NOMO-1 treated with DMSO at 0.1 percent for 48 hours (cell line): ENCODE data around the gene KLHL26.
"Not testable (repeated sequence)": the region's sequence is repeated elsewhere in the genome, so short reads cannot be mapped to it uniquely, and the experiment has no call there.

ENCODE experiments used
- DNase-seq: peaks from one replicate; lab custom pipeline; 2025; ENCODE audit not compliant: unreplicated experiment; lab: John Stamatoyannopoulos, UW

KLHL26 gene

GRCh38 chr19:18600692-18601397 lies 36.0 kb upstream of the KLHL26 start:
- not testable (repeated sequence) for DNase-seq

DNA sequence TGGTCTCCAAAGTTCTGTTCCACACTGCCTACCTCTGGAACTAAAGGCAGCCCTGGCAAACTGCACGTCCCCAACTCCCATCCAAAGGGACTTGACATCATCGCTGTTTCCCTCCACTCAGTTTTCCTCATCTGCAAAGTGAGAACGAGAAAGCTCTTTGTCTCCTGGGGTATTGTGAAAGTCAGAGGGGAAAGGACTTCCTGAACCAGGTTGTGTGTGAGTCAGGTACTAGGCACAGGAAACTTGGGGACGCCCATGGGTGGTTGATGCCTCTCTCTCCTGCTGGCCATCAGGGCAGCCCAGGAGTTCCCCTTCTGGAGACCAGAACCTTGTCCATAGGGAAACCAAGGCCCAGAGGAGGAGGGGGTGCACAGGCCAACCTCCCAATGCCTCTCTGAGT lies 35.0 kb upstream of the KLHL26 start:
- no peak for DNase-seq

DNA sequence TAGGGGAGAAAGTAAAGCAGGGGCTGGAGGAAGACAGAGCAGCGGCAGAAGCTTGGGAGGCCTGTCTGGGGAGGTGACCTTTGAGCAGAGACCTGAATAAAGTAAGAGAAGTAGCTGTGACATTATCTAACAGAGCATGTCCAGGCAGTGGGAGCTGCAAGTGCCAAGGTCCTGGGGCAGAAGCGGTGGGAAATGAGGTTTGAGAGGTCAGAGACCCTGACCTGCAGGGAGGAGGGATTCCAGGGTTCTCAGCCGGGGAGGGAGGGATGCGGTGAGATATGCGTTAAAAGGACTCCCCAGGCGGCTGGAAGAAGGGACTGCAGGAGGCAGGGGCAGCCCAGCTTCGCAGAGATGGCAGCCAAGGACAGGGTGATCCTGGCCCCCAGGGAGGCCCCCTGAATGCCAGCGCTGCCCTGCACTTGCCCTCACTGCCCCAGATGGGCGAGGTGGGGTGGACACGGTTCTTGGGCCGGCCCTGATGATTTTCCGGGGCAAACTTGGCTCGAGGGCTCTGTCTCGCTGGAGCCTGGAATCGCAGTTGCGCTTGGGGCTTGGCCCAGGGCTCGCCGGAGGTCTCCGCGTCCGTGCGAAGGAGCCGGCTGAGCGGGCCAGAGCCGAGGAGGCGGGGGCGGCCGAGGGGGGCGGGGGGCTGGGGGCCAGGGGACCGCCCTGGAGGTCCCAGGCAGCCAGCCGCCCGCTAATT lies 33.4 kb upstream of the KLHL26 start:
- no peak for DNase-seq

GRCh38 chr19:18603958-18604819 lies 32.6 kb upstream of the KLHL26 start:
- no peak for DNase-seq

DNA sequence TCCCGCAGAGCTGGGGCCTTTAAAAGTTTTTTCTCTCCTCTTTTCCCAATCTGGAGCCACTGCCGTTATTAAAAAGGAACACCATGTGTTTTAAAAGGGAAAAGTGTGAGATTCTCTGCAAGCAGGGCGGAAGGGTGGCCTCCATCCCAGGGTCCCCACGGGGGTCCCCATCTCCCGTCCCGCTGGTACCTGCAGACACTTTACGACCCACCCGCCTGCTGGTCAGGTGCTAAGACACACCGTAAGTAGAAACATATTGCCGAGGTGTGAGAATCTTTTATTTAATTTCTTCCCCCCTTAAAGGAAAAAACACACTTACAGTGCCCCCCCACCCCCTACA lies 32.0 kb upstream of the KLHL26 start:
- DNase-seq = no peak

- no peak for DNase-seq
These were observed 31.7 kb upstream of the KLHL26 start for GRCh38 chr19:18605196-18605545.

- DNase-seq = no peak
These were observed 31.1 kb upstream of the KLHL26 start for GRCh38 chr19:18605546-18606280.

DNA sequence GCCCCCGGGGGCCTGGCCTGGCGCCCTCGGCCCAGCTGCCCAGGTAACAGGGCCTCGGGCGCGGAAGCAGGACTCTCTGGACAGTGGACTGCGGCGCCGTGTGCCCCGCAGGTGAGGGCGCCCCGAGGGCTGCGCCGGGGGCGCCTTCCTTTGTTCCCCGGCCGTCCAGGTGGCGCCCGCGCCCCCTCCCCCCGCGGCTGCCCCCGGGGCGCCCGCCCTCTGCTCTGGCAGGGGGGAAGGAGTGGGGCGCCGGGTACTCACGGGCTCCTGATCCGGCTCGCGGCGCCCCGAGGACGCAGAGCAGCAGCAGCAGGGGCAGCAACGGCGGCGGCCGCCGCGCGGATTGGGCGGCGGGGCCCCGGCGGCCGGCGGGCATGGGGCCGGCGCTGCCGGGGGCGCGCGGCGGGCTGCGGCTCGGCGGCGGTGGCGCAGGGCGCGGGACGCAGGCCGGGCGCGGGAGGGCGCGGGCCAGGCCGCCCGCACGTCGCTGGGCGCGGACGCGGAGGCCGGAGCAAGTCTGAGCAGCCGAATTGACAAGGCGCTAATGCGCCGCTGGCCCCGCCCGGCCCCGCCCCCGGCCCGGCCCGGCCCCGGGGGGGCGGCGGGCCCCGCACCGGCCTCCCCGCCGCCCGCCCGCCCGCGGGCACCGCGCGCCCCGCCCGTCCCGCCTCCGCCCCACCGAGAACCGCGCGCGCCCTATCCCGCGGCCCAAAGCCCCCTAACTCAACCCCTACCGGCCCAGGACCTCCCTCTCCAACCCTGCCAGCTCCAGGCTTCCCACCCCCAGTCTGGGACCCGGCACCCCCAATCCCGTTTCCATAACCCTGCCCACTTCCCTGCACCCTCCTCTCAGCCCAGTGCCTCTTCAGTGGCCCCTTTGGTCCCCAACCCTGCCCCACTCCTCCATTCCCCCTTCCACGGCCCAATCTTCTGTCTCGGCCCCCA lies 30.3 kb upstream of the KLHL26 start, which contains the start of gene CRLF1:
CRLF1 (minus strand) TSS at position 519 of the 945 bp plus-strand sequence; CDS start at position 376, 143 bp downstream.
- no peak for DNase-seq

DNA sequence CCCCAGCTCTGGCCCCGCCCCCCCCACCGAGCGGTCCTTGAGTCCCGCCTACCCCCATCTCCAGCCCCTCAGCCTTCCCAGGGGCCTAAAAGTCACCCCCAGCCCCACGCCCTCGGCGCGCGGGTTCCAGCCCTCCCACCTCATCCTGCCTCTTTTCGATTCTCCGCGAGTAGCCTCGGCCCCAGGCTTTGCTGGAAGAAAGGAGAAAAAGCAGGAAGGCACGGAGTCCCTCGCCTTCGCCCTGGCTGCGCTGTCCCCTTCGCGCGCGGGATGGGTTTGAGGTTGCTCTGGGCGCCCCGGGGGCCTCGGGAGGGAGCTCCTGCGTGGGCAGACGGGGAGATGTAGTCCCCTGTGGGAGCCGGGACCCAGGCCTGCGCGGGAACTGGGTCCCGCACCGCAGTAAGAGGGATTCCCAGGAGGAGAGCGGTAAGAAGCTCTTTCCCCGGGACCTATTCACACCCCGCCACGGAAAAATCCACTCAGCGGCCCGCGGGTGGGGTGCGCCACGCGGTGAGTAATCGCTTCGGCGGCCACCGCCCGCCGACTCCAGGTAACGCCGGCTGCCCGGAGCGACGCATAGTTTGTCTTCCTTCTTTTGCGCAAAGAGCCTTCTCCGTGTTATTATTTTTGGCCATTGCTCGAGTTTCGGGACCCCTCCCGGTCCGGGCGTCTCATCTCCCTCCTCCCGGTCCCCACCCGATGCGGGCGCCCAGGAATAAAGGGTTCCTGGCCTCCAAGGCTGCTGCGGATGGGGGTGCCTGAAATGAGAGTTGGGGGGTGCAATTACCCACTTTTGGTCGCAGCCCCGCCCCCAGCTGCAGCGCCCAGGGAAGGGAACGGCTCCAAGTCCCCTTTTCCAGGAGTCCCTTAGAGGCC lies 29.4 kb upstream of the KLHL26 start:
- DNase-seq = no peak

DNA sequence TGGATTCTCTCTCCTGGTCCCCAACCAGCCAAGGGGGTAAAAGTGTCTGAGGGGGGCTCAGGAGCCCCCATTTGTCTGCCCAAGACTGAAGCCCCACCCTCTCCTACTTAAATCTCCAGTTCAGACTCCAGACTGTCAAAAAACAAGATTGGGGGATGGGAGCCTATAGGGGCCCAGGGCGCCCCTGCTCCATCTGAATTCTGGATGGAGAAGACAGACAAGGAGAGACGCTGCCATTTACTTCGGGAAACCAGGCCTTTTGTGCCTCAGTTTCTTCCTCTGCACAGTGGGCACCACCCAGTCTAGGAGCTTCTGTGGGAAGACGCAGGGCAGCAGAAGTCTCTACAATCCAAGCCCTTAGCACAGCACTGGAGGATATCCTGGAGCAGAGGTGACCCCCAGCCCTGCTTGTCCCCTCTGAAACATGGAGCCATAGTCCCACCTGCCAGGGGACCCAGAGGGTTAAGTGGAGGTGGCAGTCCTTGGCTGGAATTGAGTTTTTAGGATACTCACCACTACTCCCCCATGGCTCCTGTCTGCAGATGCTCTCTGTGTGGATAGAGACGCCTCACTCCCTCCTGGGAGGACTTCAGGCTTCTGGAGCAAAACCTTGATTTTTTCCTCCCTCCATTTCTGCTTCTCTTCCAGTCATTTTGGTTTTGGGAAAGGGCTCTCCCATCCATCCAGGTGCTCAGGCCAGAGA lies 28.6 kb upstream of the KLHL26 start:
- no peak for DNase-seq

DNA sequence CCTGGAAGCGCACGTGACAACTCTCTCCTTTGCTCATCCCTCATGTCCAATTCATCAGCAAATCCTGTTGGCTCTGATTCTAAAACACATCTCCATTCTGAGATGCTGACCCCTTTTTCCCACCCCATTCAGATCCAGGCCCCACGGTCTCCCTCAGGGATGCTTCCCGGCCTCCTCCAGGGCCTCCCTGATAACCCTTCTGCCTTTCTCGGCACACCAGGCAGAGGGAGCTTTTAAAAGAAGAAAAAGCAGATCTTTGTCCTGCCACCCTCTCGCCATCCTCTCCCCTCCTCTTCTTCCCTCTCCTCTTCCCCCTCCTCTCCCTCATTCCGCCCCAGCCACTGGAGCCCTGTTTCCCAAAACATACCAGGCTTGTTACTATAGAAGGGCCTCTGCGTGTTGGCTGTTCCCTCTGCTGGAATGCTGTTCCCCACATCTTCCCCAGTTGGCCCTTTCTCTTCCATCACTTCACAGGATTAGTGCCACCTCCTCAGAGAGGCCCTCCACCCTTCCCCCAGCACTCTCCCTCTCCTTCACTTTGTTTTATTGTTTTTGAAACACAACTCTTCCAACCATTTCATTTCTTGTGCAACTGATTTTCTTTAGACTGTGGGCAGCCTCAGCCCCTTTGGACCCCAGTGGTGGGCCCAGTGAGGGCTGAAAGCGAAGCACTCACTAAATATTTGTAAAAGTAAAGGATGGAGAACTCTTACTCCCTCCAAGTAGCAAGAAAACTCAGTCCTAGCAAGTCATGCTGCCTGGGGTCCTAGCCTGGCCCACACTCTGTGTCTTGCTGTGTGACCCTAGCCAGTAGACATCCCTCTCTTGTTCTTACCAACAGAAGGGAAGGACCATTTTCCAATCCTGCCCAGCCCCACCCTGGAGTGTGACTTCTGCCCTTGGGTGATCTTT lies 27.8 kb upstream of the KLHL26 start:
- no peak for DNase-seq

GRCh38 chr19:18609717-18610051 lies 27.1 kb upstream of the KLHL26 start:
- DNase-seq = no peak

- DNase-seq = no peak
These were observed 26.6 kb upstream of the KLHL26 start for GRCh38 chr19:18610245-18610555.

- DNase-seq = no peak
These were observed 26.1 kb upstream of the KLHL26 start for GRCh38 chr19:18610556-18611326.

DNA sequence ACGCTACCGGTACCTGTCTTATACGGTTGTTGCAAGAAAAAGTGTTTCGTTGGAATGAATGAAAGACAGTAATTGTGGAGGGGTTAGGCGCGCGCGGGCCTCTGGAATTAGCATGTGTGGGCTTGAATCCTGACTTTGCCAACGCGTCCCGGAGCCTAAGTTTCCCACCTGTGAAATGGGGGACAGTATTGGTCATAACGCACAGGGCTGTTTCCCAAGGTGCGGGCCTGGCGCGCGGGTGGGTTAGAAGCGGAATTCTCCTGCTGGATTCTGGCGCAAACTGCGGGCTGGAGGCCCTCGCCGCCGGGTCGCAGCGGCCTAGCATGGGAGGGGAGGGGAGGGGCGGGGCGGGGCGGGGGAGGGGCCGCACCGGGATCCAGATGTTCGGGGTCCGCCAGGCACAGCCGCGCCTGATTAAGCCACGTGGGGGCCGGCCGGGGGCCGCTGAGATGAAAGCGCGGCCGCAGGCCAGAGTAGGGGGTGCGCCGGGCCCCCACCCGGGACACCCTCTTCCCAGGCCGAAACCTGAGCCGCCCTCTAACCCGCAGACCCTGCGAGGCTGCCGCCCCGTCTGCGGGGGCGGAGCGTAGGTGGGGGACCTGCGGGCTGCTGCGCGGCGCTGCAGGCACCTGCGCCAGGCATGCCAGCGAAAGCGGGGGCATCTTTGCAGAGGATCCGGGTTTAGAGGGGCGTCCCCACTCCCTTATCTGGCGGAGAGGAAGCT lies 25.3 kb upstream of the KLHL26 start:
- DNase-seq = no peak

DNA sequence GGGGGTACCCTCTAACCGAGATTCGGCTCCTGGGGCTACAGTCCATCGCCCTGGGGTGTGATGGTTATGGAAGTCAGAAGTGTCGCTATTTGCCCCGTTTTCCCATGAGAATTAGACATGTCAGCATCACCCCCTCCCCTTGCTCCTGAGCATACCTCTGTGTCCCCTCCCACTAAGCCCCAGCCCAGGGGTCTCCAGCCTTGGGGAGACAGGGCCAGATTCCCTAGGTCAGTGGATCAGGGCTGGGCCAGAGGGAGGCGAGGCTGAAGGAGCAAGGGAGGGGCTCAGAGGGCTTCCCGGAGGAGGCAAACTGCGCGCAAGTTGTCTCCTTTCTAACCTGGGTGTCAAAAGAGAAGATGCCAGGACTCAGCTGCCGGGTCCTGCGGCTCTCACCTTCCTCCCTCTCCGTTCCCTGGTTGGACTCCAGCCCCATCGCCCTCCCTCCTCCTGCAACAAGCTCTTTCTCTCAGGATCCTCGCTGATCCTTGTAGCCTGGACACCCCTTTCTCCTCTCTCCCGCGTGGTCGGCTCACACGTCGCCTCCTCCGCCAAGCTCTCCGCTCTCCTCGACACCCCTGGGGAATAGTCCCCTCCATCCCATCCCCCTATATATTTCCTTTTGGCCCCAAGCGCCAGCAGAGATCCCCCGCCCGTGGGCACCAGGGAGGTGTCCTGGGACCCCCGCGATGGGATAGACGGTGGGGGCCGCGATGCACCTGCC lies 24.6 kb upstream of the KLHL26 start:
- no peak for DNase-seq
